ENCODE measurements around the gene KNG1. TPM values are rescaled to one million over a fixed set of nuclear protein-coding genes. Genes with fewer than 3 reads are reported as not detected.

The KNG1 gene
- polyA plus RNA-seq, 2 of the 4 experiments (the other 2 are of a cell fraction), result 0.05 TPM; not detected in 1

DNA sequence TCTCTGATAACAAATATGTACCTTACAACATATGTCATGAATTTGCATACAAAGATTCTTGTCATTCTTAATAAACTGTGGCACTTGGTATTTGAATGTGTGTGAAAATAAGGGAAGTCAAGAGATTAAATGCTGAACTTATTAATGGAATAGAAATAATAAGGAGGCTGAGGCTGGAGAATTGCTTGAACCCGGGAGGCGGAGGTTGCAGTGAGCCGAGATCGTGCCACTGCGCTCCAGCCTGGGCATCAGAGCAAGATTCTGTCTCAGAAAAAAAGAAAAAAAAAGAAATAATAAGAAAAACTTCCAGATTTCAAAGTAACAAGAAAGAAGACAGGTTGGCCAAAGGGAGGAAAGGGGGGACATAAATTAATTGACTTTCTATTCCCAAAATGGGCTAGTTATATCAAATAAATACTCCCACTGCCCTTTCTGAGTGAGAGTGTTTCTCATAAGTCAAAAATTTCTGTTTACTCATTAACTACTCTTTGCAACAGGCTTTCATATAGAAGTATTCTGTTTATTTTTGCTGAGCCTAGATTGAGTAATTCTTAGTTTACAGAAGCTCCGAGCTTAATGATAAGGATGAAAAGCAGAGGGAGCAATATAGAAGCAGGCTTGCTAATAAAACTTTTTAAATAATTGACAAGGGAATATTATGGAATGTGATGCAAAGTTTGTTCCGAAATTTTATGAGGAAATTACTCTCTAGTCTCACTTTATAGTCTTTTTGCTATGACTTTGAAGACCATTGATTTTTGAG lies 25.6 kb downstream of the KNG1 start:
- CTCF ChIA-PET, result no interaction called here
- Histone ChIP-seq H3K4me2 (peak overlapping the region; percentile 69), H3K27ac (peak overlapping the region; percentile 86 to 87; a peak in 5 of 6 replicates), H3K4me1 (peaks cover 50% of the 10 kb centered on the region), H3K4me3 (no peak overlapping the region), H3K9me3 (no peaks in the 10 kb centered on the region)
- WGBS (ENCODE audit: missing lambda C conversion rate), result 38% methylated on average over 7 of the region's 7 CpGs
- TF ChIP-seq HOXB13 (CRISPR knock-in tag; IDR thresholded peaks at IDR 0.05; ENCODE audit: low read depth) (no peak), ZSCAN20 (CRISPR knock-in tag; IDR thresholded peaks at IDR 0.05) (no peak), FOSL2 (IDR thresholded peaks at IDR 0.05) (no peak), FOSL2 (CRISPR knock-in tag; IDR thresholded peaks at IDR 0.05) (peak; percentile 37; the same call in 1 of the 2 replicates), HOXB5 (CRISPR knock-in tag; IDR thresholded peaks at IDR 0.05) (no peak), PHF8 (IDR thresholded peaks at IDR 0.05; ENCODE audit: borderline replicate concordance, low read depth) (no peak), NFE2L2 (conservative IDR thresholded peaks at IDR 0.05; ENCODE audit: low read length) (no peak), BHLHE40 (IDR thresholded peaks at IDR 0.05; ENCODE audit: low read depth, low read length) (no peak), SMC3 (IDR thresholded peaks at IDR 0.05) (no peak), HOXA7 (CRISPR knock-in tag; IDR thresholded peaks at IDR 0.05) (no peak), CEBPB (IDR thresholded peaks at IDR 0.05) (peak; percentile 59 to 90), KDM5A (IDR thresholded peaks at IDR 0.05) (no peak), NR3C1 (IDR thresholded peaks at IDR 0.05) (no peak), RARB (CRISPR knock-in tag; IDR thresholded peaks at IDR 0.05) (no peak), HDAC2 (IDR thresholded peaks at IDR 0.05) (no peak), TP53 (CRISPR knock-in tag; IDR thresholded peaks at IDR 0.05) (no peak), GATA3 (IDR thresholded peaks at IDR 0.05; ENCODE audit: borderline replicate concordance) (peak; percentile 36; the same call in 1 of the 2 replicates), FOSB (CRISPR knock-in tag; IDR thresholded peaks at IDR 0.05) (no peak), CBX8 (IDR thresholded peaks at IDR 0.05) (no peak)
- TF ChIP-seq, protein P1, sequence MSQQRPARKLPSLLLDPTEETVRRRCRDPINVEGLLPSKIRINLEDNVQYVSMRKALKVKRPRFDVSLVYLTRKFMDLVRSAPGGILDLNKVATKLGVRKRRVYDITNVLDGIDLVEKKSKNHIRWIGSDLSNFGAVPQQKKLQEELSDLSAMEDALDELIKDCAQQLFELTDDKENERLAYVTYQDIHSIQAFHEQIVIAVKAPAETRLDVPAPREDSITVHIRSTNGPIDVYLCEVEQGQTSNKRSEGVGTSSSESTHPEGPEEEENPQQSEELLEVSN (IDR thresholded peaks at IDR 0.05; ENCODE audit: borderline replicate concordance, low read depth), result no peak
- TF ChIP-seq, protein P2, sequence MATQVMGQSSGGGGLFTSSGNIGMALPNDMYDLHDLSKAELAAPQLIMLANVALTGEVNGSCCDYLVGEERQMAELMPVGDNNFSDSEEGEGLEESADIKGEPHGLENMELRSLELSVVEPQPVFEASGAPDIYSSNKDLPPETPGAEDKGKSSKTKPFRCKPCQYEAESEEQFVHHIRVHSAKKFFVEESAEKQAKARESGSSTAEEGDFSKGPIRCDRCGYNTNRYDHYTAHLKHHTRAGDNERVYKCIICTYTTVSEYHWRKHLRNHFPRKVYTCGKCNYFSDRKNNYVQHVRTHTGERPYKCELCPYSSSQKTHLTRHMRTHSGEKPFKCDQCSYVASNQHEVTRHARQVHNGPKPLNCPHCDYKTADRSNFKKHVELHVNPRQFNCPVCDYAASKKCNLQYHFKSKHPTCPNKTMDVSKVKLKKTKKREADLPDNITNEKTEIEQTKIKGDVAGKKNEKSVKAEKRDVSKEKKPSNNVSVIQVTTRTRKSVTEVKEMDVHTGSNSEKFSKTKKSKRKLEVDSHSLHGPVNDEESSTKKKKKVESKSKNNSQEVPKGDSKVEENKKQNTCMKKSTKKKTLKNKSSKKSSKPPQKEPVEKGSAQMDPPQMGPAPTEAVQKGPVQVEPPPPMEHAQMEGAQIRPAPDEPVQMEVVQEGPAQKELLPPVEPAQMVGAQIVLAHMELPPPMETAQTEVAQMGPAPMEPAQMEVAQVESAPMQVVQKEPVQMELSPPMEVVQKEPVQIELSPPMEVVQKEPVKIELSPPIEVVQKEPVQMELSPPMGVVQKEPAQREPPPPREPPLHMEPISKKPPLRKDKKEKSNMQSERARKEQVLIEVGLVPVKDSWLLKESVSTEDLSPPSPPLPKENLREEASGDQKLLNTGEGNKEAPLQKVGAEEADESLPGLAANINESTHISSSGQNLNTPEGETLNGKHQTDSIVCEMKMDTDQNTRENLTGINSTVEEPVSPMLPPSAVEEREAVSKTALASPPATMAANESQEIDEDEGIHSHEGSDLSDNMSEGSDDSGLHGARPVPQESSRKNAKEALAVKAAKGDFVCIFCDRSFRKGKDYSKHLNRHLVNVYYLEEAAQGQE (IDR thresholded peaks at IDR 0.05), result no peak
- TF ChIP-seq, protein P3, sequence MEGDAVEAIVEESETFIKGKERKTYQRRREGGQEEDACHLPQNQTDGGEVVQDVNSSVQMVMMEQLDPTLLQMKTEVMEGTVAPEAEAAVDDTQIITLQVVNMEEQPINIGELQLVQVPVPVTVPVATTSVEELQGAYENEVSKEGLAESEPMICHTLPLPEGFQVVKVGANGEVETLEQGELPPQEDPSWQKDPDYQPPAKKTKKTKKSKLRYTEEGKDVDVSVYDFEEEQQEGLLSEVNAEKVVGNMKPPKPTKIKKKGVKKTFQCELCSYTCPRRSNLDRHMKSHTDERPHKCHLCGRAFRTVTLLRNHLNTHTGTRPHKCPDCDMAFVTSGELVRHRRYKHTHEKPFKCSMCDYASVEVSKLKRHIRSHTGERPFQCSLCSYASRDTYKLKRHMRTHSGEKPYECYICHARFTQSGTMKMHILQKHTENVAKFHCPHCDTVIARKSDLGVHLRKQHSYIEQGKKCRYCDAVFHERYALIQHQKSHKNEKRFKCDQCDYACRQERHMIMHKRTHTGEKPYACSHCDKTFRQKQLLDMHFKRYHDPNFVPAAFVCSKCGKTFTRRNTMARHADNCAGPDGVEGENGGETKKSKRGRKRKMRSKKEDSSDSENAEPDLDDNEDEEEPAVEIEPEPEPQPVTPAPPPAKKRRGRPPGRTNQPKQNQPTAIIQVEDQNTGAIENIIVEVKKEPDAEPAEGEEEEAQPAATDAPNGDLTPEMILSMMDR (IDR thresholded peaks at IDR 0.05), result no peak
- TF ChIP-seq, protein P4, sequence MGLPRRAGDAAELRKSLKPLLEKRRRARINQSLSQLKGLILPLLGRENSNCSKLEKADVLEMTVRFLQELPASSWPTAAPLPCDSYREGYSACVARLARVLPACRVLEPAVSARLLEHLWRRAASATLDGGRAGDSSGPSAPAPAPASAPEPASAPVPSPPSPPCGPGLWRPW (IDR thresholded peaks at IDR 0.05), result no peak
- FAIRE-seq, result no peak
- ATAC-seq, result peak; percentile 17 to 22; a peak in 3 of 6 replicates
- POLR2A ChIA-PET, result interaction anchor here (1.3 kb wide), 1 partner anchor 41 kb away, joined by 4 read pairs; the partner anchor contains the start of gene EIF4A2
- DNase-seq (ENCODE audit: low read depth in 1 of 2, low spot score in 1 of 2), result peak; percentile 23 to 46

All from A549 (cell line).